Left hindlimb (tissue), 1 donor: ENCODE measurements around the gene BBIP1.
"Not testable (repeated sequence)": the region's sequence is repeated elsewhere in the genome, so short reads cannot be mapped to it uniquely, and the experiment has no call there.

ENCODE experiments used
- DNase-seq: peaks from one replicate; pipeline ENCODE4 v3.0.0-alpha.2; 2018

BBIP1 gene

DNA sequence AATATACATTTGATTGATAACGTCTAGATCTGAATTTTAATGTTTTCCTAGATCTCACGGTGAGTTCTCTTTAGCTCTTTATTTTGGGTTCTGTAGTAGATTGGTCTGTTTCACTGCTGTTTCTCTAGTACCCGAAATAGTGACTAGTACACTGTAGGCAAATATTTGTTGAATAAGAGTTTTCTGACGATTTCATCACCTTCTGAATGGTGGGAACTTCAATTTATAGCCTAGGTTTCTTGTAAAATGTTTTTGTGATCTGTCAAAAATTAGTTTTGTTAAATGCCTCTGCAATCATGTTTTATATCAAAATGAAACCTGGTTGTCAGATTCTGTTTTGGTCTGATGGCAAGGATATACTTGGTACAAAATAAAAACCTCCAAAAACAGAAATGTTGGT, 37.1 kb downstream of the BBIP1 start:
- no peak for DNase-seq

DNA sequence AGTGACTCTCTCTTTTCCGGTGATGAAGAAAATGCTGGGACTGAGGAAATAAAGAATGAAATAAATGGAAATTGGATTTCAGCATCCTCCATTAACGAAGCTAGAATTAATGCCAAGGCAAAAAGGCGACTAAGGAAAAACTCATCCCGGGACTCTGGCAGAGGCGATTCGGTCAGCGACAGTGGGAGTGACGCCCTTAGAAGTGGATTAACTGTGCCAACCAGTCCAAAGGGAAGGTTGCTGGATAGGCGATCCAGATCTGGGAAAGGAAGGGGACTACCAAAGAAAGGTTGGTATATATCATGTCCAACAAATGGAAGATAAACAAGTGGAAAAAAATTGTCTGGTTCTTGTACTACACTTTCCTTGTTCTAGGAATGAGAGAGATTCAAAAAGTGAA, 37.7 kb downstream of the BBIP1 start:
- DNase-seq = no peak

GRCh38 chr10:110880012-110880411, 39.0 kb downstream of the BBIP1 start:
- no peak for DNase-seq

GRCh38 chr10:110876788-110877187, 42.2 kb downstream of the BBIP1 start:
- no peak for DNase-seq

- DNase-seq = no peak
These were observed 43.0 kb downstream of the BBIP1 start for GRCh38 chr10:110876000-110876399.

DNA sequence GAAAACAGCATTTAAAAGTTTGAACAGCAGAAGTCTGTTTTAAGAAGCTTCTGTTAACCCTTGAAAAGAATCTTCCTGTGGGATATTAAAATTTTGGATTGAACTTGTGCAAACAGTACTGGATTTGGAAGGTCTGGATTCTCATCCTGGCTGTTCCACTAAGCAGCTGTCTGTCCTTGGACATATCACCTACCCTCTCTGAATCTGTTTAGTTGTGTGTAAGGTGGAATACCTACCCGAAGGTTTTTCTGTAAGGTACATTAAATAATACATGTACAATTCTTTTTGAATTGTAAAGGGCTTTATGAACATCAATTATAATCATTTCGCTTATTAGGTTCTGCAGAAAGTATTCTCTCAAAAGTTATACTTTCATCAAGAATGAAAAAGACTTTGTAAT, 45.0 kb downstream of the BBIP1 start:
- DNase-seq = no peak

GRCh38 chr10:110872984-110873923, 45.7 kb downstream of the BBIP1 start:
- no peak for DNase-seq

GRCh38 chr10:110872145-110872983, 46.6 kb downstream of the BBIP1 start:
- peak; percentile 94 for DNase-seq

- DNase-seq = peak; percentile 100
These were observed 47.5 kb downstream of the BBIP1 start, which contains the start of gene PDCD4 for GRCh38 chr10:110871298-110872084. PDCD4 (plus strand) TSS chr10:110871928; CDS start chr10:110876028, 4,100 bp downstream.

GRCh38 chr10:110870823-110871297, 48.1 kb downstream of the BBIP1 start:
- DNase-seq = no peak

DNA sequence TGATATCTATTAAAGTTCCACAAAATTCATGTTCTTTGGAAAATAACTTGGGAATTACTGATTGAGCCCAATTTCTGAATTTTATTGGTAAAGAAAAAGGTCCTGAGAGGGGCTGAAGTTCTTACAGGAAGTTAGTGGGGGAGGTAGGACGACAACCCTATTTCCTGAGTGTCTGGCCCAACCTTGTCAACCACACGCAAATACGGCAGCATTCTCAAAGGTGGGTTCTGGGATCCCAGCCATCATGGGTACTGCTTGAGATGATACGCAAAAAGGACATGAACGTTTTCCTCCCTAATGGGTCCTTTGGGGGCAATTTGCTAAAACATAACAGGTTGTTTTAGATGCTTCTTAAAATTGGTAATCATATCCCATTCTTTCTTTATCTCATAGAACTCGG, 50.0 kb downstream of the BBIP1 start:
- no peak for DNase-seq

DNA sequence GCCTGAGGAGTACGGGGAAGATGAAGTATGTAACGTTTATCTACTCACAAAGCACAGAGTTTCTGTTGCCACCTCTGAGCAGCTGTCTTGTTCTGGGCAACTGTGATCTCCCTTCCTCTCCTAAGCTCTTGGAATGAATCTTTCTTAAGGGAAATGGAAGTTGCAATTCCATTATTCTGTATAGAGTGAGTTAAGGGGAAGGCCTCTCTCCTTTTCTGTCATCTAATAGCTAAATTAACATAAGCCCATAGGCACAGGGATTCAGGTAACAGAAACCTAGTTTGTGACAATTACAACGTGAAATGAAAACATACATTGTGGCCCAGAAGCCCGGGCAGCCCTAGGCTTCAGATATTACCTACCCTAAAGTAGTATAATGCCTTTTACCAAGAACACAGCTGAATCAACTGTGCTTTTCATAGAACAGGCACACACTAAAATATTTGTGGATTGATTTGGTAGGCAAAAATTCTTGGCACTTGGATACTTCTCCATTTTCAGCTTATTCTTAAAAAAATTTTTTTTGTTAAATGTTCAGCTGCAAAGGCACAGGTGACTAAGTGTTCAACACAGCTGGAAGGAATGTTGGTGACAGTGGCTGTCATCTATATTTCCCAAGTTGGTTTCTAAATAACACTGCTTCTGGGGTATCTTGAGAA, 51.0 kb downstream of the BBIP1 start:
- no peak for DNase-seq

GRCh38 chr10:110867011-110867806, 51.8 kb downstream of the BBIP1 start:
- not testable (repeated sequence) for DNase-seq

DNA sequence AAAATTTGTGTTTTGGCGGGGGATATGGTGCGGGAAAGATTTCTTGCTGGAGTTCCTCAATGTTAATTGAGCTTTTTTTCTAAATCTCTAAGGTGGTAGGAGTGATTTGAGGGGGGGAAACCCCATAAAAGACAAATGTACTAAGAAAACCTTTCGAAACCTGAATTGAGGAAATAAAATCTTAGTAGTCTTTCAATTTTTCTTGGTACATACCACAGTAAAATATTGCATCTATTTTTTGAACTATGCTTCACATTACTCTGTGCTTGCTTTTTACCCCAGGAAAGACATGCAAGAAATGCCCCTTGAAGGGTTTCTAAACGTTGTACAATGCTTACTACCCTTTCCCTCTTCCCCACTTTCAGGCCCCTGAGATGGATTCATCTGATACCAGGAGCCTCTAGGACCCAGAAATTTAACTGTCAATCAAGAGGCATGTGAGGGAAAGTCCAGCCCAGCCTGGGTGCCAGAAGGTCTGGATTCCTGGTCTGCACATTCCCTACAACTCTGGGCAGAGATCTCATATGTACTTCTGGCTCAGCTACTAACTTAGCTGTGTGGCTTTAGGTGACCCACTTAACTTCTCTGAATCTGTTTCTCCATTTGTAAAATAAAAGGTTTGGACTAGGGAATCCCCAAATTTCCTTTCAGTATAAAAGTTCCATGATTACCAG, 53.0 kb downstream of the BBIP1 start:
- no peak for DNase-seq

GRCh38 chr10:110865186-110865808, 53.7 kb downstream of the BBIP1 start:
- DNase-seq = peak; percentile 78

GRCh38 chr10:110864662-110865140, 54.3 kb downstream of the BBIP1 start:
- DNase-seq = no peak

DNA sequence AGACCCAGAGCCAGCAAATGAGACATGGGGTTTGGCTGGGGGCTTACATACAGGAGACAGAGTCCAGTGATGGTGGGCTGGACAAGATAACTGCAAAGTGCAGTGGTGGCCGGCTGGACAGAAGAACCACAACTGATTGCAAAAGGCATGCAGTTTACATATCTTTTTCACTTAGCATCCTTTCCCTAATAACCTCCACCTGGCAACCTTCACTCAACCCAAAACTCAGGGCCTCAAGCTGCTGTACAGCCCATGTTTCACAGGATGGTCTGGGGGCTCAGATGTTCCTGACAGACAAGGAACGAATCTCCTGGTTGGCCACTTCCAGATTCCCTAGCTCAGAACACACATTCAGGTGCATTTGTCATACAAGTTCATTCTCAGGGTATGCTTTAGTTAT, 55.0 kb downstream of the BBIP1 start:
- no peak for DNase-seq

- DNase-seq = no peak
These were observed 55.6 kb downstream of the BBIP1 start for GRCh38 chr10:110863361-110863760.

DNA sequence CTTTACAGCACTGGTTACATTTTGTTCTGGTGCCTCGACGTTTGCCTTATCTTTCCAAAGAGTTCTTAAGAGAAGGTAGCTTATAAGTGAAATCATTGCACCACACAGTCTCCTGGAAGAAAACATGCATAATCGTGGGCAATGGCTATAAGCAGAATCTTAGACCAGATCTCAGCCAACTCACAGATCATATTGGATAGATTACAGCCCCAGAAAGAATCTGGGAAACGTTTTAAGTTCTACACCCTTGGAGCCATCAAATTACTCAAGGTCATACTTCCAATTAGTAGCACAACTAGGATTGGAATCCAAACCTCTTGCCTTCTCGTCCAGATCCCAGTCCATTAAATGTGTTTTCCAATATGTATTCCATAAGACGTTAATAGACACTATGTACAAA, 56.0 kb downstream of the BBIP1 start:
- no peak for DNase-seq
